ENCODE results near the gene PRKCH. TPM values are rescaled to one million over a fixed set of nuclear protein-coding genes. Genes with fewer than 3 reads are reported as not detected.

The PRKCH gene
- total RNA-seq, 2 experiments from 2014 or later, result 0.85 to 2.3 TPM

GRCh38 chr14:61567838-61568571, 246.6 kb downstream of the PRKCH start:
- Histone ChIP-seq H3K9me2 (ENCODE audit: insufficient read depth, low read length) (no peaks in the 10 kb centered on the region), H3K27ac (ENCODE audit: low read depth, low read length, poor library complexity, severe bottlenecking) (peak overlapping the region; percentile 93), H3K79me2 (ENCODE audit: insufficient read depth, low read depth, low read length) (no peaks in the 10 kb centered on the region), H2AFZ (ENCODE audit: low read length) (peak overlapping the region; percentile 61; the same call in 1 of the 2 replicates), H3K36me3 (ENCODE audit: insufficient read depth, low read length) (no peaks in the 10 kb centered on the region), H4K20me1 (ENCODE audit: insufficient read depth, low read length) (no peaks in the 10 kb centered on the region), H3K4me1 (ENCODE audit: insufficient read depth, low read length, poor library complexity, severe bottlenecking) (peaks cover 81% of the 10 kb centered on the region), H3K4me3 (ENCODE audit: low read depth, low read length, poor library complexity, severe bottlenecking) (peak overlapping the region; percentile 53), H3K4me2 (ENCODE audit: low read length) (peak overlapping the region; percentile 78), H3K9me3 (ENCODE audit: low read length) (no peaks in the 10 kb centered on the region)
- BruUV-seq (replicated peaks), result no TSS peak
- peak; percentile 83 for DNase-seq (ENCODE audit: low spot score)
- ChIA-PET CTCF (ENCODE audit: unreplicated experiment) (interaction anchor here (1.1 to 2.1 kb wide), 3 partner anchors 17 to 91 kb away, joined by 3 to 9 read pairs (median 3); no protein-coding TSS in a partner anchor), POLR2A (interaction anchor here (1.0 to 6.8 kb wide), 16 partner anchors 9 to 511 kb away, joined by 3 to 64 read pairs (median 5); no protein-coding TSS in a partner anchor)
- intact Hi-C loops (cut with micrococcal nuclease; ENCODE audit: unreplicated experiment), result loop anchor here (1.0 to 5.0 kb wide), 7 partner anchors 15 to 164 kb away; no protein-coding TSS in a partner anchor
- TF ChIP-seq EZH2phosphoT487 (IDR thresholded peaks at IDR 0.05; ENCODE audit: borderline replicate concordance, low read depth, low read length) (no peak), CTCF (conservative IDR thresholded peaks at IDR 0.05; ENCODE audit: low read length) (no peak; the same call in 1 of the 2 replicates)

- H3K79me2 ChIP-seq (ENCODE audit: insufficient read depth, low read depth, low read length), result no peaks in the 10 kb centered on the region
- peak overlapping the region; percentile 78 for H3K4me2 ChIP-seq (ENCODE audit: low read length)
- H2AFZ ChIP-seq (ENCODE audit: low read length), result peak overlapping the region; percentile 61; the same call in 1 of the 2 replicates
- DNase-seq (ENCODE audit: low spot score), result peak; percentile 98
- H3K4me3 ChIP-seq (ENCODE audit: low read depth, low read length, poor library complexity, severe bottlenecking), result peak overlapping the region; percentile 53
- ChIA-PET CTCF (ENCODE audit: unreplicated experiment) (interaction anchor here (0.6 to 2.1 kb wide), 4 partner anchors 14 to 91 kb away, joined by 3 to 9 read pairs (median 3); no protein-coding TSS in a partner anchor), POLR2A (interaction anchor here (0.7 to 5.1 kb wide), 17 partner anchors 10 to 511 kb away, joined by 3 to 34 read pairs (median 4); no protein-coding TSS in a partner anchor)
- peak overlapping the region; percentile 93 for H3K27ac ChIP-seq (ENCODE audit: low read depth, low read length, poor library complexity, severe bottlenecking)
- H3K9me3 ChIP-seq (ENCODE audit: low read length), result no peaks in the 10 kb centered on the region
- peaks cover 78% of the 10 kb centered on the region for H3K4me1 ChIP-seq (ENCODE audit: insufficient read depth, low read length, poor library complexity, severe bottlenecking)
- TF ChIP-seq CTCF (conservative IDR thresholded peaks at IDR 0.05; ENCODE audit: low read length) (peak; percentile 65), EZH2phosphoT487 (IDR thresholded peaks at IDR 0.05; ENCODE audit: borderline replicate concordance, low read depth, low read length) (no peak)
- no peaks in the 10 kb centered on the region for H4K20me1 ChIP-seq (ENCODE audit: insufficient read depth, low read length)
- BruUV-seq (replicated peaks), result no TSS peak
- intact Hi-C loops (cut with micrococcal nuclease; ENCODE audit: unreplicated experiment), result loop anchor here (1.0 to 5.0 kb wide), 7 partner anchors 15 to 164 kb away; no protein-coding TSS in a partner anchor
- no peaks in the 10 kb centered on the region for H3K9me2 ChIP-seq (ENCODE audit: insufficient read depth, low read length)
- H3K36me3 ChIP-seq (ENCODE audit: insufficient read depth, low read length), result no peaks in the 10 kb centered on the region
These were observed 247.2 kb downstream of the PRKCH start for GRCh38 chr14:61568572-61569011.
